Erythroblast (primary cell): ENCODE data around the gene PRKG1.

Experiments used
- GATA1 ChIP-seq: IDR thresholded peaks from 2 replicates; pipeline ENCODE4 v1.6.1; 2011; ENCODE audit warnings: low read depth, mild to moderate bottlenecking, control low read depth, low read length, moderate library complexity
- POLR2A ChIP-seq: IDR thresholded peaks from 2 replicates; pipeline ENCODE4 v1.6.1; 2011; ENCODE audit warnings: mild to moderate bottlenecking, low read length

GRCh38 chr10:51364674-51365073 lies 290.4 kb downstream of the PRKG1 start:
- no peak for TF ChIP-seq POLR2A
- TF ChIP-seq GATA1, result no peak
